Measurements from ENCODE around the gene BBS9.

DNA sequence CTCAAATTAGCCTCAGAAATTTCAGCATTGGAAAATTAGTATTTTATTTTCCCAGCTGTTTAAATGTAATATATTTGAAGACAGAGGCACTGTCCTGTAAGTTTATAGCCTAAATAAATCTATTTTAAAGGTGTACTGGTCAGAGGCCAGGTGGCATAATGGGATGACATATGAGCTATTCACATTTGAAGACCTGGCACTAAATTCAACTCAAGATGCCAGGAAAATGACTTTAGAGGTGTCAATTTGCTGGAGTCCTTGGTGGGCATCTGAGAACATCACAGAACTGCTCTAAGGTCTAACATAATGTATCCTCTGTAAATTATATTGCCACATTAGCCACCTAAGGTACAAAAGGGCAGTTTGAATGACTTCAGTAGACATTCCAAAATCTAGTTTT, 427.1 kb downstream of the BBS9 start:
- TF ChIP-seq, protein P1, sequence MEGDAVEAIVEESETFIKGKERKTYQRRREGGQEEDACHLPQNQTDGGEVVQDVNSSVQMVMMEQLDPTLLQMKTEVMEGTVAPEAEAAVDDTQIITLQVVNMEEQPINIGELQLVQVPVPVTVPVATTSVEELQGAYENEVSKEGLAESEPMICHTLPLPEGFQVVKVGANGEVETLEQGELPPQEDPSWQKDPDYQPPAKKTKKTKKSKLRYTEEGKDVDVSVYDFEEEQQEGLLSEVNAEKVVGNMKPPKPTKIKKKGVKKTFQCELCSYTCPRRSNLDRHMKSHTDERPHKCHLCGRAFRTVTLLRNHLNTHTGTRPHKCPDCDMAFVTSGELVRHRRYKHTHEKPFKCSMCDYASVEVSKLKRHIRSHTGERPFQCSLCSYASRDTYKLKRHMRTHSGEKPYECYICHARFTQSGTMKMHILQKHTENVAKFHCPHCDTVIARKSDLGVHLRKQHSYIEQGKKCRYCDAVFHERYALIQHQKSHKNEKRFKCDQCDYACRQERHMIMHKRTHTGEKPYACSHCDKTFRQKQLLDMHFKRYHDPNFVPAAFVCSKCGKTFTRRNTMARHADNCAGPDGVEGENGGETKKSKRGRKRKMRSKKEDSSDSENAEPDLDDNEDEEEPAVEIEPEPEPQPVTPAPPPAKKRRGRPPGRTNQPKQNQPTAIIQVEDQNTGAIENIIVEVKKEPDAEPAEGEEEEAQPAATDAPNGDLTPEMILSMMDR (IDR thresholded peaks at IDR 0.05): no peak
- TF ChIP-seq POLR2A (IDR thresholded peaks at IDR 0.05): no peak

Data from gastroesophageal sphincter (tissue), 3 donors.